Right lobe of liver (tissue), 4 donors: ENCODE measurements around the gene NLRP5.

Experiments used
- CTCF ChIP-seq, 4 donors: fragments of 200-600 bp in 3 of 4; fragments of 450-650 bp in 1 of 4; IDR thresholded peaks; one replicate each; pipeline versions ENCODE4 v1.5.1 to v1.8.0; 2016 to 2022; ENCODE audit warnings: antibody characterized with exemption in 4 of 4, mild to moderate bottlenecking in 2 of 4
- POLR2A ChIP-seq: fragments of 450-650 bp; IDR thresholded peaks from one replicate; pipeline ENCODE4 v1.6.1; 2017; ENCODE audit warnings: antibody characterized with exemption, mild to moderate bottlenecking
- donor health status: DM: no; HTN: no; CAD: no.
- donor health status: DM: no; HTN: no; CAD: no.
- donor health status: DM: no; HTN: yes; CAD: no.

- no peak for TF ChIP-seq POLR2A
- TF ChIP-seq CTCF (IDR thresholded peaks at IDR 0.05) = no peak
Measured at GRCh38 chr19:56106397-56106849, 119.8 kb downstream of the NLRP5 start.
